ENCODE data around the gene SH2D5. TPM values are rescaled to one million over a fixed set of nuclear protein-coding genes. Genes with fewer than 3 reads are reported as not detected.

The SH2D5 gene
- total RNA-seq, 1 experiment from 2014 or later, result 8.7 TPM

- H3K4me1 ChIP-seq (ENCODE audit: insufficient read depth, low read length), result peaks cover 4% of the 10 kb centered on the region; the same call in 1 of the 2 replicates
- no peak overlapping the region for H2BK20ac ChIP-seq (ENCODE audit: low read depth, low read length, poor library complexity, severe bottlenecking)
- no peaks in the 10 kb centered on the region; a peak in 1 of 5 replicates for H3K9me3 Mint-ChIP-seq
- no peak overlapping the region for H2BK5ac ChIP-seq (ENCODE audit: insufficient read length, low read length)
- H3T11ph ChIP-seq (ENCODE audit: low read length), result no peak overlapping the region
- H3K4me1 Mint-ChIP-seq, result peaks cover 24 to 38% of the 10 kb centered on the region in 2 experiments
- no peak overlapping the region for H2BK15ac ChIP-seq (ENCODE audit: low read depth, low read length)
- no peaks in the 10 kb centered on the region for H3K79me2 ChIP-seq (ENCODE audit: insufficient read depth, low read length)
- H3K4me3 Mint-ChIP-seq, result no peak overlapping the region
- no peaks in the 10 kb centered on the region for H4K20me1 ChIP-seq (ENCODE audit: control insufficient read depth, insufficient read depth, insufficient read length)
- TF ChIP-seq, protein P1, sequence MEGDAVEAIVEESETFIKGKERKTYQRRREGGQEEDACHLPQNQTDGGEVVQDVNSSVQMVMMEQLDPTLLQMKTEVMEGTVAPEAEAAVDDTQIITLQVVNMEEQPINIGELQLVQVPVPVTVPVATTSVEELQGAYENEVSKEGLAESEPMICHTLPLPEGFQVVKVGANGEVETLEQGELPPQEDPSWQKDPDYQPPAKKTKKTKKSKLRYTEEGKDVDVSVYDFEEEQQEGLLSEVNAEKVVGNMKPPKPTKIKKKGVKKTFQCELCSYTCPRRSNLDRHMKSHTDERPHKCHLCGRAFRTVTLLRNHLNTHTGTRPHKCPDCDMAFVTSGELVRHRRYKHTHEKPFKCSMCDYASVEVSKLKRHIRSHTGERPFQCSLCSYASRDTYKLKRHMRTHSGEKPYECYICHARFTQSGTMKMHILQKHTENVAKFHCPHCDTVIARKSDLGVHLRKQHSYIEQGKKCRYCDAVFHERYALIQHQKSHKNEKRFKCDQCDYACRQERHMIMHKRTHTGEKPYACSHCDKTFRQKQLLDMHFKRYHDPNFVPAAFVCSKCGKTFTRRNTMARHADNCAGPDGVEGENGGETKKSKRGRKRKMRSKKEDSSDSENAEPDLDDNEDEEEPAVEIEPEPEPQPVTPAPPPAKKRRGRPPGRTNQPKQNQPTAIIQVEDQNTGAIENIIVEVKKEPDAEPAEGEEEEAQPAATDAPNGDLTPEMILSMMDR (conservative IDR thresholded peaks at IDR 0.05), result no peak
- H3K14ac ChIP-seq (ENCODE audit: insufficient read depth, low read length), result no peak overlapping the region; the same call in 1 of the 2 replicates
- H3K23me2 ChIP-seq (ENCODE audit: insufficient read length, low read depth, low read length, poor library complexity, severe bottlenecking), result peaks cover 3% of the 10 kb centered on the region
- H3K23ac ChIP-seq (ENCODE audit: insufficient read length, low read depth, low read length), result no peak overlapping the region
- H4K5ac ChIP-seq (ENCODE audit: insufficient read length, low read depth, low read length), result no peak overlapping the region
- no peak overlapping the region for H2BK12ac ChIP-seq (ENCODE audit: insufficient read length, low read depth, low read length)
- DNase-seq, result peak; percentile 26
- H3K27me3 ChIP-seq (ENCODE audit: insufficient read depth, low read length), result peaks cover 7% of the 10 kb centered on the region; the same call in 1 of the 2 replicates
- H3K36me3 Mint-ChIP-seq (ENCODE audit: insufficient read depth in 1 of 3, low read depth in 3 of 3), result no peaks in the 10 kb centered on the region
- no peak overlapping the region for H3K18ac ChIP-seq (ENCODE audit: insufficient read length, low read depth, low read length)
- H2BK120ac ChIP-seq (ENCODE audit: low read depth, low read length, poor library complexity, severe bottlenecking), result no peak overlapping the region
- no peaks in the 10 kb centered on the region for H3K9me3 ChIP-seq (ENCODE audit: control insufficient read depth, low read depth, low read length)
- no peak overlapping the region for H3K9ac ChIP-seq (ENCODE audit: extremely low read depth, insufficient read length, low read length)
- no peak overlapping the region for H2AFZ ChIP-seq (ENCODE audit: low read length)
- no peak overlapping the region for H3K4me2 ChIP-seq (ENCODE audit: insufficient read depth, insufficient read length, low read length)
- H3K79me1 ChIP-seq (ENCODE audit: insufficient read depth, low read depth, low read length, poor library complexity, severe bottlenecking), result no peaks in the 10 kb centered on the region
- H3K27me3 Mint-ChIP-seq (ENCODE audit: low read depth), result peaks cover 33% of the 10 kb centered on the region
- no peak overlapping the region for H4K91ac ChIP-seq (ENCODE audit: insufficient read length, low read depth, low read length)
- no peak overlapping the region for H3K27ac ChIP-seq (ENCODE audit: insufficient read length, low read depth, low read length)
- H2AK5ac ChIP-seq (ENCODE audit: insufficient read length, low read length), result no peak overlapping the region
- H3K4ac ChIP-seq (ENCODE audit: low read depth, low read length), result no peak overlapping the region
- H3K27ac Mint-ChIP-seq, result no peak overlapping the region; a peak in 2 of 7 replicates
- H3K56ac ChIP-seq (ENCODE audit: insufficient read length, low read depth, low read length), result no peak overlapping the region
- H4K8ac ChIP-seq (replicated peaks; ENCODE audit: insufficient read length, low read depth, low read length), result no peak overlapping the region
- WGBS (ENCODE audit: extremely low coverage, insufficient read length, low lambda C conversion rate), result no CpG with 5 or more reads among the region's 25 CpGs
Observed at GRCh38 chr1:20726118-20726911, 6.2 kb downstream of the SH2D5 start.

Data from H9 (cell line).